MM.1S (cell line): ENCODE measurements around the gene TUBGCP3.

Source experiments
- DNase-seq: peaks from one replicate; pipeline ENCODE4 v3.0.0-alpha.2; 2015
- H2AFZ ChIP-seq: fragments of 300-600 bp; sonication (generic); 2 replicates; pipeline ENCODE4 v1.6.0; 2016; ENCODE audit warnings: antibody characterized with exemption, low read length
- H3F3A ChIP-seq: fragments of 300-600 bp; sonication (generic); 2 replicates; pipeline ENCODE4 v1.6.1; 2016; ENCODE audit warnings: mild to moderate bottlenecking, antibody characterized with exemption, low read length, moderate library complexity, mixed read lengths; ENCODE audit not compliant: insufficient read depth
- H3K27ac ChIP-seq: fragments of 300-600 bp; sonication (generic); 2 replicates; pipeline ENCODE4 v1.5.1; 2016; ENCODE audit warnings: mild to moderate bottlenecking, low read length
- H3K27me3 ChIP-seq: fragments of 300-600 bp; sonication (generic); replicated peaks from 2 replicates; pipeline ENCODE4 v1.6.0; 2016; ENCODE audit warnings: low read length; ENCODE audit not compliant: insufficient read depth
- H3K36me3 ChIP-seq: fragments of 300-600 bp; sonication (generic); replicated peaks from 2 replicates; pipeline ENCODE4 v1.6.1; 2016; ENCODE audit warnings: mild to moderate bottlenecking, low read length, mixed read lengths; ENCODE audit not compliant: insufficient read depth
- H3K4me1 ChIP-seq: fragments of 300-600 bp; sonication (generic); 2 replicates; pipeline ENCODE4 v1.6.1; 2016; ENCODE audit warnings: low read length, mixed read lengths
- H3K4me2 ChIP-seq: fragments of 300-600 bp; sonication (generic); 2 replicates; pipeline ENCODE4 v1.6.0; 2016; ENCODE audit warnings: low read depth, low read length
- H3K4me3 ChIP-seq: fragments of 300-600 bp; sonication (generic); 2 replicates; pipeline ENCODE4 v1.5.1; 2016; ENCODE audit warnings: low read length, mixed read lengths
- H3K79me2 ChIP-seq: fragments of 300-600 bp; sonication (generic); 2 replicates; pipeline ENCODE4 v1.6.1; 2016; ENCODE audit warnings: mixed run types, low read length, mixed read lengths
- H3K9ac ChIP-seq: fragments of 300-600 bp; sonication (generic); 2 replicates; pipeline ENCODE4 v1.6.1; 2016; ENCODE audit warnings: low read length, mixed read lengths
- H3K9me2 ChIP-seq: fragments of 300-600 bp; sonication (generic); replicated peaks from 2 replicates; pipeline ENCODE4 v1.6.1; 2016; ENCODE audit warnings: mild to moderate bottlenecking, low read length, mixed read lengths; ENCODE audit not compliant: insufficient read depth
- H3K9me3 ChIP-seq: fragments of 300-600 bp; sonication (generic); replicated peaks from 2 replicates; pipeline ENCODE4 v1.6.1; 2016; ENCODE audit warnings: mild to moderate bottlenecking, low read length, mixed read lengths; ENCODE audit not compliant: insufficient read depth
- H4K20me1 ChIP-seq: fragments of 300-600 bp; sonication (generic); 2 replicates; pipeline ENCODE4 v1.6.1; 2016; ENCODE audit warnings: mild to moderate bottlenecking, low read length, moderate library complexity, mixed read lengths; ENCODE audit not compliant: insufficient read depth
- CTCF ChIP-seq: fragments of 300-600 bp; sonication (generic); IDR thresholded peaks from 2 replicates; pipeline ENCODE4 v1.5.1; 2016; ENCODE audit warnings: antibody characterized with exemption, low read length, mixed read lengths
- EZH2 ChIP-seq: fragments of 300-600 bp; sonication (generic); optimal IDR thresholded peaks from 2 replicates; pipeline ENCODE3; 2017; ENCODE audit warnings: low read depth, mild to moderate bottlenecking, antibody characterized with exemption, low read length, mixed read lengths
- EZH2phosphoT487 ChIP-seq: fragments of 300-600 bp; sonication (generic); IDR thresholded peaks from 2 replicates; pipeline ENCODE4 v1.6.1; 2018; ENCODE audit warnings: antibody characterized with exemption, low read length

The TUBGCP3 gene

GRCh38 chr13:112587212-112587763, 665 bp downstream of the TUBGCP3 start:
- Histone ChIP-seq H3K4me1 (peaks cover 17% of the 10 kb centered on the region), H3F3A (peaks cover 24% of the 10 kb centered on the region), H4K20me1 (peaks cover 18% of the 10 kb centered on the region), H3K27me3 (no peaks in the 10 kb centered on the region), H3K36me3 (no peaks in the 10 kb centered on the region), H3K9me2 (no peaks in the 10 kb centered on the region), H3K27ac (peak overlapping the region; percentile 91), H3K79me2 (peaks cover 64% of the 10 kb centered on the region), H3K4me3 (peak overlapping the region; percentile 92), H3K9ac (peak overlapping the region; percentile 99), H3K9me3 (no peaks in the 10 kb centered on the region), H3K4me2 (peak overlapping the region; percentile 85), H2AFZ (peak overlapping the region; percentile 97)
- DNase-seq = peak; percentile 69
- TF ChIP-seq EZH2 (no peak), EZH2phosphoT487 (no peak), CTCF (no peak)

GRCh38 chr13:112586334-112586960, 1.5 kb downstream of the TUBGCP3 start:
- Histone ChIP-seq H3K9me2 (no peaks in the 10 kb centered on the region), H3K4me2 (peak overlapping the region; percentile 85), H3K4me3 (peak overlapping the region; percentile 92), H3K9me3 (no peaks in the 10 kb centered on the region), H3K4me1 (peaks cover 9% of the 10 kb centered on the region), H3F3A (peaks cover 19% of the 10 kb centered on the region), H2AFZ (no peak overlapping the region), H3K27ac (no peak overlapping the region), H4K20me1 (peaks cover 23% of the 10 kb centered on the region), H3K36me3 (no peaks in the 10 kb centered on the region), H3K79me2 (peaks cover 72% of the 10 kb centered on the region), H3K9ac (peak overlapping the region; percentile 99), H3K27me3 (no peaks in the 10 kb centered on the region)
- TF ChIP-seq CTCF (no peak), EZH2 (no peak), EZH2phosphoT487 (no peak)
- no peak for DNase-seq

- peaks cover 8% of the 10 kb centered on the region for H3K4me1 ChIP-seq
- TF ChIP-seq CTCF (no peak), EZH2 (no peak), EZH2phosphoT487 (no peak)
- H3F3A ChIP-seq = peaks cover 19% of the 10 kb centered on the region
- H3K4me3 ChIP-seq = no peak overlapping the region
- H3K36me3 ChIP-seq = no peaks in the 10 kb centered on the region
- H3K9me2 ChIP-seq = no peaks in the 10 kb centered on the region
- H2AFZ ChIP-seq = no peak overlapping the region
- H3K27ac ChIP-seq = no peak overlapping the region
- H3K27me3 ChIP-seq = no peaks in the 10 kb centered on the region
- peaks cover 45% of the 10 kb centered on the region for H4K20me1 ChIP-seq
- no peaks in the 10 kb centered on the region for H3K9me3 ChIP-seq
- no peak for DNase-seq
- H3K4me2 ChIP-seq = no peak overlapping the region
- peaks cover 99% of the 10 kb centered on the region for H3K79me2 ChIP-seq
- no peak overlapping the region for H3K9ac ChIP-seq
Observed at GRCh38 chr13:112583592-112584277, 4.2 kb downstream of the TUBGCP3 start.
